GM18870 (cell line): ENCODE measurements around the gene TACC2.

Source experiments
- ATAC-seq: cut with Tn5 transposase; IDR thresholded peaks from one replicate; pipeline ENCODE4 v1.9.1; 2021; ENCODE audit warnings: moderate library complexity; ENCODE audit not compliant: unreplicated experiment

TACC2 gene

DNA sequence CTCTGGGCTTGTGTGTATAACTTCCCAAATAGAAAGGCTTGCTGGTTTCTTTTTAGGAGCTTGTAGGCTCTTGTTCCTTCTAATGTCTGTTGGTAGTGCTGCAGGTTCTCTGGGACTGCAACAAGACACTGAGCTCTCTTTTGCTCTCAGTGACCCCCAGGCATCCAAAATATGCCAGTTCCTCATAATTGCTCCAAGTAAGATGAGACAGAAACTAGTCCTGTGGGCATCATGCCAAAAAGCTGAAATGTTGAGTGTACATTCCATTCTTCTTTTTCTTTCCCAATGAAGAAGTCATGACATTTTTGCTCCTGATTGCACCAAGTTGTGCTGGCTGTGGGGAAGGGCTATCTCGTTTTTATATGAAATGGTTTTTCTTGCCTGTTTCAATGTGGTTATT lies 275.0 kb downstream of the TACC2 start:
- ATAC-seq, result no peak

DNA sequence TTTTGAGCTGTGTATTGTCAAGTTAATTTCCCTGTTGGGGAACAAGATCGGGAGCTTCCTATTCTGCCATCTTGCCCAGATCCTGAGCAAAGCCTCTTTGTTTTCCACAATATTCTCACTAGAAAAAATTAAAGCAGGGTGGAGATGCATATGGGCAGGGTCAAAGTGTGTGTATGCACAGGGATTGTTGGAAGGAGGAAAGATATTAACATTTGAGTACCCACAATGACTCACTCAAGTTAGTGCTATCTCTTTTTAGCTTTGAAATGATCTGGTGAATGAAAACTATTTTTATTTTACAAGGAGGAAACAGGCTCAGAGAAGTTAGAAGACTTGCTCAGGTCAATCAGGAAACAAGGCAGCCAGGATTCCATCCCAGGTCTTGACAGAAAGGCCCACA lies 275.5 kb downstream of the TACC2 start:
- no peak for ATAC-seq

DNA sequence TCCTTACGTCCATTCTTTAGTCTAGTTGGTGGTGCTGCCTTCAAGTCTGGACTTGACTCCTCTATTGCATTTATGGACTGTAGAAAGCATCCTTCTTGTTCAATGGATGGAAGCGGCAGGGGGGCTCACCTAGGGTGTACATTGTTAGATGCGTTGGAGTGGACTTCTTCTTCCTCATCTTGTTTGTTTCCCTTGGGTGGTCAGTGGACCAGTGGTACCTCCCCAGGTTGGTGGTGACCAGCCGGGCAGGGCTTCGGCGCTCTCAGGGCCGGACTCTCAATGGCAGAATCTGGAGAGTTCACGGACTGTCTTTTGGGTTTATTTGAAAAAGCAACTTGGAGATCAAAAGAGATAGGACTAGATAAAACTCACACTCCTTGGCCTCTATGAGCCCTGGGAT lies 276.0 kb downstream of the TACC2 start:
- no peak for ATAC-seq

DNA sequence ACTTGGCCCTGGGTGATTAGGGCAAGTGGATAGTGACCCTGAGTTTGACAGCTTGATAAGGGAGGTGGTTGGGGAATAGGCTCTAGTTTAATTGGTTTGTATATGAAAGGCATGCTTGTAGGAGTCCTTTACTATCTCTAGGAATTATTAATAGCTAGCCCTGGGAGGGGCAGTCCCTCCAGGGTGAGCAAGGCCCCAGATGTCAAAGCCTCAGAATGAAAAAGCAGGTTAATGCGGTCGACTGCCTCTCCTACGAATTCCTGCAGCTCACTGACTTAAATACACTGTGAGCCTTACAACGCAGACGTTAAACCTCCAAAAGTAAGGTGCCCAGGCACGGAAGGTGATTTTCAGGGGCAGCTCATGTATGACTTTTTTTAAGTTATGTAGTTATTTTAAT lies 276.9 kb downstream of the TACC2 start:
- ATAC-seq, result no peak

DNA sequence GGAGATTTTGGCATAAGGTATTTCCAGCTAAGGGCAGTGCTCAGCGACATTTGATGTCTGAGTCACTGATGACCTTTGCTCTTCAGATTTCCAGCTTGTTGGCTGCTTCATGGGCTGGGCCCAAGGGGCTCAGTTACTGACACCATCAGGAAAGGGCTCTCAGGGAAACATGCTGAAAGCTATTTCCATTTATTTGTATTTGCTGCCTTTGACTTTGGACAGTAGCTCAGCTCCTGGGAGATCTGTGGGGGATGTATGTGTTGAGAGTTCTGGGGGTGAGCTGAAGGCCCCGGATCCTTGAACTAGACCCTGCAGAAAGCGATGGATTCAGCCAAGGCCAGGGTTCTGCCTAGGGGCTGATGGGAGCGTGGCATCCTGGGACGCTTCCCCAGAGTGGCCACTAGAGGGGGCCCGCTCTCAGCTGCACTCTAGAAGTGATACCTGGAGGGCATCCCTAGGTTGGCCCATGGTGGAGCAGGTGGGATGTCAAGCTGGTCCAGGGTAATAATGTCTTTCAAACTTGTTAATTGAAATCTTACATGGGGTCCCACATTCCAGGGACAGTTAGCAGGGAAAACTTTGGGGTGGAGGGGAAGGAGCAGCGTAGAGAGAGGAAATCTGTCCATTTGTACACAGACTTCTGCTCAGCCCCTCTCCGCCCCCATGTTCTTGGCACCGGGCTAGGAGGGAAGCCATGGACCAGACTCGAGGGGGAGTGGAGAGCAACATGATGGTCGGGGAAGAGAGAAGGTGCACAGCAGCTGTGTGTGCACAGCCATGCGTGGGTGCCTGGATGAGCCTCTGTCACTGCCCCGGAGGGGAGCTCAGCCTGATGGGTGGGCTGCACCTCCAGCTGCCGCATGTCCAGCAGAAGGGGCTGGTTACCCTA lies 279.1 kb downstream of the TACC2 start:
- ATAC-seq, result no peak

DNA sequence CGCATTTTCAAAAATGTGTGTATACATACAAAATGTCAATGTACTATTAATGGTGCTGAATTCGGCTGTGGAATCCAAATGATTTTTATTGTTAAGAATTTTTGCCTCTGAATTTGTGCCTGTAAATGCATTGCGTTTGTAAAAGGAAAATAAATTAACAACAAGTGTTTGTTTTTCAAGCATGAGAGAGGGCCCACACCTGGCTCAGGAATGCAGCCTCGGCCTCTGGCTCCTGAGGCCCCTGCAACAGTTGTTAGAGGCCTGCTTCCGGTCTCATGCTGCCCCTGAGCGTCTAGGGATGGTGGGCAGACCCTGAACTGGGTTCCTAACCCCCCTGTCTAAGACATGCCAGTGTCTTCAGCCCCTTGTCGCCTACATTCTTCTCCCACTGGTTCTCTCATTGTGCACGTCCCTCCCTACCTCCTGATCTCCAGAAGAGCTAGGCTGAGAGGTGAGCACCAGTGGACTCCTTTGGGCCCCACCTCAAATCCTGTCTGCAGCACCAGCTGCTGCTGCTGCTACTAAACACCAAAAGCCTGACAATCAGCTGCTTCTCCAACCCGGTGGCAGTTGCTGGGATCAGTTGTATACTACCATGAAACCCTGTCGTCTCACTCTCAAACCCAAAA lies 280.2 kb downstream of the TACC2 start:
- ATAC-seq, result no peak

DNA sequence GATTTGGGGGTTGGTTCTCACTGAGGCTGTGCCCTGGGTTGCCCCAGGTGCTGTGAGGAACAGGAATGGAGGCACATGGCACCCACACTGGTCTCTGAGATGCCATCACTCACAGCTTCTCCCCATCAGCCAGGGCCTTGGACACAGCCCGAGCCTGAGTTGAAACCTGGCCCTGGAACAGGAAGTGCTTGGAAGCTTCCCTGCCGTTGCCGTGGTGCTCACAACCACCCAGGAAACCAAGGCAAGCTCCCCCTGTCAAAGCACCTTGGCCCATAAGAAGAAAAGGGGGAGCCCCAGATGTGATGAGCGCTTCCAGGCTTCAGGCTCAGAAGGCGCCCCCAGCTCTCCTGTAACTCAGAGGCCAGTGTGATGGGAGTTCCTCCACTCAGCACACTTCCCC lies 282.1 kb downstream of the TACC2 start, which contains the start of gene BTBD16:
BTBD16 (plus strand) TSS at position 221 of the 400 bp plus-strand sequence. CDS start 3,786 bp downstream, outside the sequence.
- no peak for ATAC-seq

DNA sequence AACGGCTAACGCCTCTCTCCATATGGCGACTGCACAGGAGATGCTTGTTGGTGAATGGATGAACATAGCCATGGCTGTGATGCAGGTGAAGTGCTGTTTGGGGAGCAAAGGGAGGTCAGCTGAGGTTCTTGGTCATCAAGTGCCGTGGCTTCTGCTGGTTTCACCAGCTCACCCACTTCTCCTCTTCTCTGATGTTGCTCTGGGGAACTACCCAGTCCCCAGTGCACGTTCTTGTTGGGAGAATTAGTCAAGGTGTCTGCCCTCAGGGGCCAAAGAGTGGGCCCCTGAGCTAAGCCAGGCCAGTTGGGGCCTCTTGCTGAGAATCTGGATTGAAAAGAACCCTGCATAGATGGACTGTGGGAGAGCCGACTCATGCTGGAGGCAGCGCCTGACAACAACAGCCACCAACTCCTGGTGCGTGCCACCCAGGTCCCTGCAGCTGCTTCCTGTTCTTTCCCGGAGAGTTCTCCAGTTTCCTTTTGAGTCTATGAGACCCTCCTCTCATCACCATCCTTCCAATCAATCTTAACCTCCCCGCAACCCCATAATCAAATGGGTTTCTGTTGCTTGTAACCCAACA lies 285.1 kb downstream of the TACC2 start:
- ATAC-seq, result no peak

DNA sequence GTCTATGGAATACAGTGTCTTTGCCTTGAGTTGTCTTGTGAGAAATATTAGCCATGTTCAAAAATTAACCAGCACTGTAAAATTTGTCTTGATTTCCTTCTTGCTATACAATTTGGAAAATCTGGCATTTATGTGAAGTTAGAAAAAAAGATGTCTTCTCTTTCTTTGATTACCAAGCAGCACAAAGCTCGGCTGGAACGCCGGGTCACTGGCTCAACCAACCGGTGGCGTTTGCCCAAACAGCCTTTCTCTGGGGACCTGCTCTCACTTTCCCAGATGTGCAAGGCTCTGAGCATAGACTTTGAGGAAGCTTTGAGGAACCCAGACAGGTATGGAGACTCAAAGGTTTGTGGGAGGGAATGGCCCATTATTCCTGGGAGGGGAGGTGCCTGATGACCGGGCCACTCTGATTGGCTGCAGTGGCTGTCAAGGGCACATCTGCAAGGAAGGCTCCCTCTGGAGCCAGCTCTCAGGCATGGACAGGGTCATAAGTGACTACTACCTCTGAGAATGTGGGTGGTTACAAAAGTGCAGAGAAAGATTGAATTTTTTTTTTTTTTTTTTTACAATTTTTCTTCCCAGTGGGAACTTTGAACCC lies 287.7 kb downstream of the TACC2 start:
- no peak for ATAC-seq

DNA sequence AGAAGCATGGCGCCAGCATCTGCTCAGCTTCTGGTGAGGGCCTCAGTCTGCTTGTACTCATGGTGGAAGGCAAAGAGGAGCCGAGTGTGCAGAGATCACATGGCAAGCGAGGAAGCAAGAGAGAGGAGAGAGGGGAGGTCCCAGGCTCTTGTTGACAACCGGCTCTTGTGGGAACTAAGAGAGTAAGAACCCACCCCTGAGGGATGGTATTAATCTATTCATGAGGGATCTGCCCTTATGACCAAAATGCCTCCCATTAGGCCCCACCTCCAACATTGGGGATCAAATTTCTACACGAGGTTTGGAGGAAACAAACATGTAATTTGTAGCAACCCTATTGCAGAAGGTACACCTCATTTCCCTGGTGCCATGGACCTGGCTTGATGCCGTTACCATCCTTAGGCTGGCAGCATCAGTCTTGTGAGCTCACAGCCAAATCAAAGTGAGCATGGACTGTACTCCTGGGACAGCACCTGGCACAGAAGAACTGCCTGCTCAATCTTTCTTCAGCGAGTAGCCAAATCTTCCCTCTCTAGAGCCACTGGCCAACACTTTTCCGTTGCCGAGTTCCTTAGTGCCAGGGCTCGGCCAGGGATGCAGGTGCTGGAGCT lies 288.7 kb downstream of the TACC2 start:
- ATAC-seq, result no peak

DNA sequence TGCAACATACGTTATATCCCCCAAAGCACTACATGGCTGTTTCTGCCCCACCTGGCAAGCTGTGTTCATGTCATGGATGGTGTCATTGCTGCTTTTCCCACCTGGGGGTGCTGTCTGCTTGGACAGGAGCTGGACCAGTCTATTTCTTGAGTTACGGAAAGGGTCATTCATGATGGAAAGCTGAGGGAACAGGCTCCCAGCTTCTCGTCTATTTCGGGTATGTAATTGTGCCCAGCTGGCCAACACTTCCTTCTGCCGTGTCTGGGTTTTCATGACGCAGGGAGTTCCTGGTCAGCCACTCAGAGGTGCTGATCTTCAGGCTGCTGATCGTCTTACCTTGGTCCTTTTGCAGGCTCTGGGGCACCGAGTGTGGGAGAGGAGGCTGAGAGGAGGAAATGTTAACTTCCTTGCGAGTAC lies 290.8 kb downstream of the TACC2 start:
- no peak for ATAC-seq

DNA sequence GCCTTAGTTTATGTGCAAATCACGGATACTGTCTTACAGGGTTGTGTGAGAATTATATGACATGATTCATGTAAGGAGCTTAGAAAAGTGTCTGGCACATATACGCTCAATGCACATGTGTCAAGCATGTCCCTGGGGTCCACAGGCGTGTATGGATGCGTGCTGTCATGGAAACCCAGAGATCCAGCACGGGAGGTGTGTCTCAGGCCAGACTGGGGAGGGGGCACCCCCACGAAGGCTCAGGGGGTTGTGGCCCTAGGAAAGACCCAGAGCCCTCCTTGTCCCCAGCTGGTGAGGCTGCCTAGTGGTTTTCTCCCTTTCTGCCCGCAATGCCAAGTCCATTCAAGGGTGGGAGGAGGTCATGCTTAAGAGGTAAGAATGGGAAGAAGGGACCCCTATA lies 291.2 kb downstream of the TACC2 start:
- ATAC-seq, result no peak

DNA sequence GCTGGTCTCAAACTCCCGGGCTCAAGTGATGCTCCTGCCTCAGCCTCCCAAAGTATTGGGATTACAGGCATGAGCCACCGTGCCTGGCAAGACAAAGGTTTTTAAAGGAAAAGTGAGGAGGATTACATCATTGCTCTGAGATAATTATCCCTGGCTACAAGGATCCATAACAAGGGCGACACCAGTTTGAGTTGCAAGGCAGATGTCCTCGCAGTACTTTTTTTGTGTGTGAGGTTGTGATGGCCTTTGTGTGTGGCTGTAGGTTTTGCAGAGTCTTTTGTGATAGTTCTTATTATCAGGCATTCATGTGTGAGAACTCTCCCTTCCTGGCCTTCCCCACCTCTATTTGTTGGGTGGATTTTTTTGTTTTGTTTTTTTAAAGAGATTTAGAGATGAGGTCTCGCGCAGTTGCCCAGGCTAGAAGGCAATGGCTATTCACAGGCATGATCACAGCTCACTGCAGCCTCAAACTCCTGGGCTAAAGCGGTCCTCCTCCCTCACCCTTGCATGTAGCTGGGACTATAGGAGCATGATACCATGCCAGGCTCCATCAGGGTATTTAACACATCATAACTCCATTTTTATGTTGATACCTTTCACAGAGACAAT lies 292.2 kb downstream of the TACC2 start:
- ATAC-seq, result no peak

DNA sequence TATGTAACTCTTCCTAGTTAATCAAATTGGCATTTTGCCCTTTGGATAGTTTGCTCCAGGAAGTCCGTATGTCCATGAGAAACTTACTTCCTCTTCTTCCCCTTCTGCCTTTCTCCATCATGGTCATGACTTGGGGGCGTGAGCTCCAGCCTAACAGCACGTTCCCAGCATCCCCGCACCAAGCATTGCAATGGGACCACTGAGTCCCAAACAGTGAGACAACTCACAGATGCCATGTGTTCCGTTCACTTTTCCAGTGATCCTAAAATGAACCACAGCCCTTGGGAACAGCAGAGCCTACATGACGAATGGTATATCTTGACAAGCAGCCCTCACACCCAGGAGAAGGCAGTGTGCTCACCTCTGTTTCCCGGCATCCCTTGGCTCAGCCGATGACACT lies 292.8 kb downstream of the TACC2 start:
- ATAC-seq, result no peak

DNA sequence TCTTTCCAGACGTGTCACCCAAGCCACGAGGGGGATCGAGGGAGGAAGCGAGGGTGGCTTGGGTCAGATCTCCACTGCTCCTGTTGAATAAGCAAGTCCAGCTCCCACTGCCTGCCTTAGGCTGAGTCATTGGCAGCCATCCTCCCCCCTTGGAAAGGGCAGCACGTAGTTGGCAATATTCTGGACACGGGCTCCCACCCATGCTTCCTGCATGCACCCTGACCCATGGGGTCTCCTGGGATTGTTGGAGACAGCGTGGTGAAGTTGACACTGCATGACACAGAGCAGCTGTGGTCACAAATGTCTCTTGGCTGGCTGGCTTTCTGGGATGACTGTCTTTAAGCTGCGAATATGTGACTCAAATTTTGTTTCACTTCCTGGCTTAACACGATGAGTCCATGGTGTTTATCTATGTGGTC lies 293.3 kb downstream of the TACC2 start:
- ATAC-seq, result no peak

DNA sequence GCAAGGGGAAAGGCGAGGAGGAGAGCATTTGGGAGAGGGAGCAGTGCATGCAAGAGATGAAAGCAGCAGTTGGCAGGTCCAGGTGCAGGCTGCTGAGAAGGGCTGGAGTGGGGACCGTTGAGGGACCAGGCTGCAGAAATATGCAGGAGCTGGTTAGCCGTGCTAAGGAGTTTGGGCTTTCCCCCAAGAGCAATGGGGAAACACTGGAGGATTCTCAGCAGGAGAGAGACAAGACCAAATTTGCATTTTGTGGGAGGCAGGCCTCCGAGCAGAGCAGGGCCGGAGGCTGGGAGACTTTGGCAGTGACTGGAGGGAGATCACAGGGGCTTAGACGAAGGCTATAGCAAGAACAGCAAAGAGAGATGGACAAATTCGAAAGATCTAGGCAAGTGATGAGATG lies 293.9 kb downstream of the TACC2 start:
- no peak for ATAC-seq

DNA sequence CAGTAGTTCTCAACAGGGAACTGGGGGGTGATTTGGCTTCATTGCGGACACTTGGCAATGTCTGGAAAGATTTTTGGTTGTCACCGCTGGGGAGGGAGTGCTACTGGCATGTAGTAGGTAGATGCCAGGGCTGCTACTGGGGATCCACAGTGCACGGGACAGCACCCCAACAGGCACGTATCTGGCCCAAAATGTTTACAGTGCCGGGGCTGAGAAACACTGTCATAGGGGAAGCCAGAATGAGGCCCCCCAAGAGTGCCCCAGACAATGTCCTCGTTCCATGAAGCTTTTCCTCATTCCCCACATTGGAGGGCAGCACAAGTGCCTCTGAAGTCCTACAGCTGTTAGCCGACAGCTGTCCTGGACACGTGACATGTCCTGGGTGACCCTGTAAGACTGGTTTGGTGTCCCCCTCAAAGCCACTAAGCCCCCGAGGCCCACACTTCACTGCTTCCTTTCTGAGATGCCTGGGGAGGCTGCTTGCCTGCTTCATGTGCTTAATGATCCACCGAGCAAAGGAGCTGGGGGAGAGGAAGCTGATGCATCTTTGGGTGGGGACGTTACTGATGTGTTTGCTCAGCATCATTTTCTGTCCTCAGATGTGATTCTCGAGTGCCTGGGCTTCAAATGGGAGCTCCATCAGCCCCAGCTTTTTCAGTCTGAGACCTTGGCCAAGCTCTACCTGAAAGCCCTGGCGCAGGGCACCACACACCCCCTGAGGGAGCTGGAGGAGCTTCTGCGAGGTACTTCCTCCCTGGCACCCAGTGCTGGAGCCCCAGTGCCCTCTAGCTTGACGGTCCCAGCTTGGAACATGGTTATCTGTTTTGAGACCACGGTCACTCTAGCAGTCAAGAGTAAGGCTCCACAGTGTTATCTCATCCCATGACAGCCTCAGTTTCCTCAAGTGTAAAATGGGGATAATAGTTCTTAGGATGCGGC lies 296.8 kb downstream of the TACC2 start:
- ATAC-seq, result no peak

DNA sequence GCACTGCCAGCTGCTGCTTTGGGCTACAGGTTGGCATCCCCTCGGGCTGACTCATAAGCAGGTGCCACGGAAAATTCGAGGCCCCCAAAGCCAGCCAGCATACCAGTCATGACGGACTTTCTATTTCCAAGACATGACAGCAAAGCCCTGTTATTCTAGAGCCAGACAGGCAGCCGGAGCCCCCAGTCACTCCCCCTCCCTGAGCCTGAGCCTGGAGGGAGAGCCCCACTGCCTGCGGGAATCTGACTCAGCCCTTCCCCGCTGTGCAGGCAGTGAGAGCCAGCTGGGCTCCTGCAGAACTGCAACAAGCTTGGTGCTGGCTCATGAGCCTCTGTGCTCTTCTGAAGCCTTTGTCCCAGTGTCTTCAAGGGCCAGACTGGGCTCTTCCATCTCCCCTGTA lies 297.9 kb downstream of the TACC2 start:
- no peak for ATAC-seq

DNA sequence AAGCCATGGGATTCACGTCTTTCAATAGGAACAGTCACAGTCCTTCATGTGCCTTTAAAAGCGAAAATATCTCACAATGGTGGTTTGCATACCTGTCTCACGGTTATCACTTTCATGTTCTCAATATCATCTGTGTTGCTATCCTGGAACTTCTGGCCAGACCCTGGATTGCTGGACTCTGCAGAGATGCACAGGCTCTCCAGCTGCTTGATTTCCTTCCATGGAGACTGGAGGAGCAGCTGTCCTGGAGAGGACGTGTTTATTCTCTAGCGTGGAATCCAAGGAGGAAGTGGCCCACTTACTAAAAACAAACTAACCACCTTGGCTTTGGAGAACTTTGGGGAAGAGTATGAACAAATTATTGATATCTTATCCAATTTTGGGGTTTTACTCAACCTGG lies 298.6 kb downstream of the TACC2 start:
- no peak for ATAC-seq

DNA sequence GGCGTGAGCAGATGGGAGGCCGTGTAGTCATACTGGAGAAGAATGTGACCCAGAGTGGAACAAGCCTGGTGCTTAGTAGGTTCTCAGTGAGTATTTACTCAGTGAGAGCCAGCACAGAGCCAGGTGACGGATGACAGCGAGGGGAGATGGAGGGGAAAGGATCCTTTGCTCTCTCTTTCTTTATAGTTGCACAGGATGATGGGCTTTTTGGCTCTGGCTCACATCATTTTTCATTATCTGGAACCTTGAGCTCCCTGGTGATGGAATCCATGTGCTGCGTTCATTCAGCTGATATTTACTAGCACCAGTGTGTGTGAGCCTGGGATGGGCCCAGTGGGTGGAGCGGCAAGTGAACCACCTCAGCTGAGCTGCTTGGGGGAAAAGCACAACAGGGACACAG lies 299.3 kb downstream of the TACC2 start:
- ATAC-seq, result no peak
